GM21390 (cell line): ENCODE measurements around the gene TRIO.
"Not testable (repeated sequence)": the region's sequence is repeated elsewhere in the genome, so short reads cannot be mapped to it uniquely, and the experiment has no call there.

Source experiments
- ATAC-seq: cut with Tn5 transposase; IDR thresholded peaks from one replicate; pipeline ENCODE4 v1.9.1; 2021; ENCODE audit not compliant: unreplicated experiment

Gene TRIO

GRCh38 chr5:14142827-14143545, at the start of gene TRIO:
TRIO (plus strand) TSS chr5:14143342; CDS start chr5:14143726, 384 bp downstream.
- peak; percentile 49 for ATAC-seq

DNA sequence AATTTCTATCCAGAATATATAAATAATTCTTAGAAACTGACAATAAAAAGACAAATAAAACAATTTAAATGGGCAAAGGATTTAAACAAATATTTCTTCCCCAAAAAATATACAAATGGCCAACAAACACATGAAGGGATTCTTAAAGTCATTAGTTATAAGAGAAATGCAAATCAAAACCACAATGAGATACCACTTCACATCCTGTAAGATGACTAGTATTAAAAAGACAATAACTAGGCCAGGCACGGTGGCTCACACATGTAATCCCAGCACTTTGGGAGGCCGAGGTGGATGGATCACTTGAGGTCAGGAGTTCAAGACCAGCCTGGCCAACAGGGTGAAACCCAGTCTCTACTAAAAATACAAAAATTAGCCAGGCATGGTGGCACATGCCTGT, 45.8 kb upstream of the TRIO start:
- not testable (repeated sequence) for ATAC-seq

GRCh38 chr5:14097998-14098471, 45.1 kb upstream of the TRIO start:
- ATAC-seq, result no peak

GRCh38 chr5:14100281-14100680, 42.9 kb upstream of the TRIO start:
- no peak for ATAC-seq

- no peak for ATAC-seq
These were observed 41.2 kb upstream of the TRIO start for GRCh38 chr5:14101922-14102321.

DNA sequence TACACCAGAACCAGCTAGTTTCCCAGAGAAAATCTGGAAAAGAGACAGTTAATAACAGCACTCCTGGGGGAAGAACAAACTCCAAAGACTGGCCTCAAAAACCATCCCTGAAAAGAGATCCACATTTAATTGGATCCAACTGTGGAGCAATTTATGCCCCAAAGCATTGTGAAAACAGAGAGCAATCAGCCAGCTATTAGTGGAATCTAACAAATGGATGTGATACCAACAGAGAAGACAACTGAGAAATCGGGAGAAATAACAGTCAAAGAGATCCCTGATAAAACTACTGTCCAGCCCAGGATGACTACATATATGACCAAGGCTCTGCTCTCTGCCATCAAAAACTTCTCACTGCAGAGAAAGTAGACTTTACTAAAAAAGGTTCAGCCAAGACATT, 40.5 kb upstream of the TRIO start:
- no peak for ATAC-seq

DNA sequence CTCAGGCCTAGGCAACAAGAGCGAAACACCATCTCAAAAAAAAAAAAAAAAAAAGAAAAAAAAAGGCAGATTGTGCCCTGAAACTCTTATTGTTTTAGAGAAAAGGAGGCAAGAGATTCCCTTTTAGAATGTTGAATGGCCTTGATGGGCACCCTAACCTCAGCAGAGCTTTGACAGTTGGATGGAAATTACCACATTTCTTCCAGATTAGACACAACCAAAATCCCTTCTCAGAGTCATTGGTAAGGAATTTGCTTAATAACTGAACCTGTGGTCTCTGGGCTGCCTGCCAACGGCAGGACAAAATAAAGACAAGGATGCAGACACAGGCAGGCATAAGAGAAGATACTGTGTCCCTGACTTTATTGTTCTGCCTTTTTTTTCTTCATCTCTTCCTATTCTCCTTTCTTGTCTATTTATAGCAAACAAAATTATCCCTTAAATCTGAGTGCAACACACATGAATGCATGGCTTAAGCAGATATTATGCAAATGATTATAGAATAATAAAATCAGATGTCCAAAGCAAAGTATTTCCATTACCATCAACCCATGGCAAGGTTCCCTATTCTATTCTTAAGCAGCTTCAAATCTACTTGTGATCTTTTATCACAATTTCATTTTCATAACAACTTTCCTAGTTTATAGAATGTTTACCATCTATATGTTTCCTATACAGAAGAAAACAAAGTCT, 37.3 kb upstream of the TRIO start:
- no peak for ATAC-seq

GRCh38 chr5:14107536-14107935, 35.6 kb upstream of the TRIO start:
- no peak for ATAC-seq

DNA sequence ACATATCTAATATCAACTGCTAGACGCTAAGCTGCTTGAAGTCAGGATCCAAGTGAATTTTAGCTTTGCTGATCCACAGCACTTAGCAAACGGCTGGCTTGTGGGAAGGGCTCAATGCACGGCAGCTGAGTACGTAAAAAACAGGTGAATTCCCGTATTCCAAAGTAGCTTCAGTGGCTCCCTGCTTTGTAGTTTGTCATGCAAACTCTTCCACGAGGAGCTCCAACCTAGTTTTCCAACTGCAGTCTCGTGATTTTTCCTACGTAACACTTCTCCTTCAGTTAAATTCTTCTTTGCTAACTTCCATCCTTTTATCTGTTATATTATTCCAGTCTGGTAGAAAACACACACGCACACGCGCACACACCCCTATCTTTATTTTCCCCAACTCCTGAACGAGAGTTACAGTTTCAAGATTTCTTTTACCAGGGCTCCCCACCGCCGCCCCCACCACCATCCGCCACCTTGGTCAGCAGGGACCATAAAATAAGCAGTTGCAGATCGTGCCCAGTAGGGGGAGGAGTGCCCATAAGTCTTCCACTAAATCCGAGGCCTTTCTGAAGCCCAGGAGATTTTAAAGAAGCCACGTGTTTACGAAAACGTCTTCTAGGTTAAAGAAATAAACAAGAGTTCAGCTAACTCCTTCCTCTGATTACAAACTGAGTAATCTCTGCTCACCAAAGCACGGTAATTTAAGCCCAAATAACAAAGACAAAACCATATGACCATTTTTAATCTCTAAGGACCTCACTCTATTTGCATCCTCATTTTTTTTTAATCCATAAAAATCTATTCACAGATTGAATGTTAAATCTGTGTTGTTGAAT, 34.8 kb upstream of the TRIO start:
- peak; percentile 75 for ATAC-seq

GRCh38 chr5:14109041-14109747, 33.9 kb upstream of the TRIO start:
- peak; percentile 80 for ATAC-seq

DNA sequence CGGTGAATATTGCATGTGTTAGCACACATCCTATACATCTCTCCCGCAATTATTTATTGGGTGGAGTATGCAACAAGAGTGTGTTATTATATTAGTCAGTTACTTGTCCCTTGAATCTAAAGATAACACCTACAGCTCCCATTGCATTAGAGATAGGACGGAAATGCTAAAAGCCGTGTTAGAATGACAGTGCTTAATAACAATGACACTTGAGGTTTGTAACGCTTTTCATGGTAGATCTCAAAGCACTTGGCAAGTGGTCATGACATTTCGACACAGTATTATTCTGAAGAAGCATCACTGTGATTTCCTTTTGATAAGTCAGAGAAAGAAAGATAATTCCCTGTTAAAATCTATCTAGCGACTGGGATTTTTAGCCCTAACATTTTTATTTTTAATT, 33.4 kb upstream of the TRIO start:
- no peak for ATAC-seq

DNA sequence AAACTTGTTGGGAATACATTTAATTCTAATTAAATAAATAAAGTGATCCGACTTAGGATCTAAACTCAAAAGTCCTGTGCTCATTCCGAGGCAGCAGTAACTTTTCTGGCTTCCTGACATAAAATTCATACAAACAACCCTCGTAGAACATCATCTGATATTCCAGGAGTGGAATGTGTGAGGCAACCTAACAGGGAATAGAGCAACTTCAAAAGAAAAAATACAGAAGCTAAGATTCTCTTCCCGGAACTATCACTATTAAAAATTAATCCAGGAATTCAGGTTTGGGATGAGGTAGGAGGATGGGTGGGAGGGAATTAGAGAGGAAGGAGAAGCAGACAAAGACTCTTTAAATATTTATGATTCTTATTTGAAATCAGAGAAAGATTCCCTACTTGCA, 32.9 kb upstream of the TRIO start:
- ATAC-seq, result no peak

DNA sequence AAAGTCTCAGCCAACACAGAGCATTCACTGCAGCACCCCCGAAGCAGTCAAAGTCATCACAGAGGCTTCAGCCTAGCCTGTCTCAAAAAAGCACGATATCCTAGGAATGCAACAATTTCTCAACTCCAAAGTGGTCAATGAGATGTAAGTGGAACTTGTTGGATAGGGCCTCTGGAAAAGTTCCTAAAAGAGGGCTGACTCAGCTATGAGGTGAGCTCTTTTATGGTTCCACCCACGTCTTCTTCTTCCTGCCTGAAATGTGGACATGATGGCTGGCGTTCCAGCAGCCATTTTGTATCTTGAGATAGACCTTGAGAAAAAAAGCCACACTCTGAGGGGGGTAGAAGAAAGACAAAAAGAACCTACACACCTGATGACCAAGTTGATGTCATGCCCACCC, 32.5 kb upstream of the TRIO start:
- ATAC-seq, result no peak

GRCh38 chr5:14112998-14113652, 30.0 kb upstream of the TRIO start:
- no peak for ATAC-seq

- no peak for ATAC-seq
These were observed 28.4 kb upstream of the TRIO start for GRCh38 chr5:14114615-14115251.

DNA sequence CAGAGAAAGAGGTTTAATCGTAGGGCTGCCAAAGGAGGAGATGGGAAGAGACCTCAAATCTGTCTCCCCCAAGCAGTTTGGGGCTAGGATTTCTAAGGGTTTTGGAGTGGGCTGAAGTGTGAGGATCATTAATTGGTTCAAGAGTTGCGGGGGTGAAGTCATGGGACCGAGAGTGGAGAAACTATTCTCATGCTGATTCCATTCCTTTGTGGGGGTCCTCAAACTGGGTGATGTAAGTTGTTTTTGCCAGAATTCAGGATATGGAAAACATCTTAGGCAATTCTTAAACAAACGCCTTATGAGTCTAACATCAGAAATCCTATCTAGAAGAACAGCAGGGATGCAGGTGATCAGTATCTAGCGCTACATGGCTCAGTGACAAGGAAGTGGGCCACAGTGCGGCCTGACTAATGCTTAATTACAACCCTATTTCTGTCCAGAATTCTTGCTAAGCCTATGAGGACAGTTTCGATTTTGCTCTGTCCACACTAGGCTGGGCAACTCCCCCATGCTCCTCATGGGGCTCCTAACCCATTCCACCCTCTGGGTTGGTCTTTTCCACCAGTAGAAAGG, 27.7 kb upstream of the TRIO start:
- no peak for ATAC-seq

GRCh38 chr5:14118551-14119320, 24.4 kb upstream of the TRIO start:
- no peak for ATAC-seq

GRCh38 chr5:14120176-14120575, 23.0 kb upstream of the TRIO start:
- ATAC-seq, result no peak

DNA sequence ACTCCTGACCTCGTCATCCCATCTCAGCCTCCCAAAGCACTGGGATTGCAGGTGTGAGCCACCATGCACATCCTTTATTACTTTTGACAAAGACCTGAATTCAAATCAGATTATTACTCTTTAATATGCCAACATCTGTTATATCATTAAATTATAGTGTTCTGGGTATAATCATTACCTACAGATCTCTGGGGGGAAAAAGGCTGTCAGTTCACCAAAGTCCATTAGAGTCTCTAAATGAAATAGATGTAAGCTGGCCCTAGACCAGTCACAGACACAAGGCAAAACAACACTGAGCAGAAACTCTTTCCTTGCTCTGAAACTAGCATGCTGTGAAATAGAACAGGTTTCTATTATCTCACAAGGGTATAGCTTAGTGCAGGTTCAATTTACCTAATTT, 21.6 kb upstream of the TRIO start:
- no peak for ATAC-seq
